Right lobe of liver (tissue), 4 donors: ENCODE results near the gene CCDC88B.

Experiments used
- POLR2A ChIP-seq: fragments of 450-650 bp; IDR thresholded peaks from one replicate; pipeline ENCODE4 v1.6.1; 2017; ENCODE audit warnings: antibody characterized with exemption, mild to moderate bottlenecking
- TF ChIP-seq, protein P1 (sequence below), 4 donors: fragments of 200-600 bp in 3 of 4; fragments of 450-650 bp in 1 of 4; IDR thresholded peaks; one replicate each; pipeline versions ENCODE4 v1.5.1 to v1.8.0; 2016 to 2022; ENCODE audit warnings: antibody characterized with exemption in 4 of 4, mild to moderate bottlenecking in 2 of 4
- donor health status: DM: no; HTN: no; CAD: no.
- donor health status: DM: no; HTN: no; CAD: no.
- donor health status: DM: no; HTN: yes; CAD: no.

DNA sequence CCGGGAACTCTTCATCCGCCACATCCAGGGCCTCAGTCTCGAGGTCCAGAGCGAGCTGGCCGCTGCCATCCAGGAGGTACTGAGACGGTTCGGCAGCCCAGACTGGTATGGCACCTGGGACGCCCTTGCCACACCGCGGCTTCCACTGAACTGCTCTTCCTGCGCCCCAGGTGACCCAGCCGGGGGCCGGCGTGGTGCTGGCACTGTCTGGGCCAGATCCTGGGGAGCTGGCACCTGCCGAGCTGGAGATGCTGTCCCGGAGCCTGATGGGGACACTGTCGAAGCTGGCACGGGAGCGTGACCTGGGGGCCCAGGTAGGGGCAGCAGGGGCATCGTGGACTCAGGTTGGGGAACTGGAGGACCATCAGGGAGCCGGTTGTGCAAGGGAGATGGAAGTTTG is 1.4 kb downstream of the CCDC88B start:
- TF ChIP-seq, protein P1, sequence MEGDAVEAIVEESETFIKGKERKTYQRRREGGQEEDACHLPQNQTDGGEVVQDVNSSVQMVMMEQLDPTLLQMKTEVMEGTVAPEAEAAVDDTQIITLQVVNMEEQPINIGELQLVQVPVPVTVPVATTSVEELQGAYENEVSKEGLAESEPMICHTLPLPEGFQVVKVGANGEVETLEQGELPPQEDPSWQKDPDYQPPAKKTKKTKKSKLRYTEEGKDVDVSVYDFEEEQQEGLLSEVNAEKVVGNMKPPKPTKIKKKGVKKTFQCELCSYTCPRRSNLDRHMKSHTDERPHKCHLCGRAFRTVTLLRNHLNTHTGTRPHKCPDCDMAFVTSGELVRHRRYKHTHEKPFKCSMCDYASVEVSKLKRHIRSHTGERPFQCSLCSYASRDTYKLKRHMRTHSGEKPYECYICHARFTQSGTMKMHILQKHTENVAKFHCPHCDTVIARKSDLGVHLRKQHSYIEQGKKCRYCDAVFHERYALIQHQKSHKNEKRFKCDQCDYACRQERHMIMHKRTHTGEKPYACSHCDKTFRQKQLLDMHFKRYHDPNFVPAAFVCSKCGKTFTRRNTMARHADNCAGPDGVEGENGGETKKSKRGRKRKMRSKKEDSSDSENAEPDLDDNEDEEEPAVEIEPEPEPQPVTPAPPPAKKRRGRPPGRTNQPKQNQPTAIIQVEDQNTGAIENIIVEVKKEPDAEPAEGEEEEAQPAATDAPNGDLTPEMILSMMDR (IDR thresholded peaks at IDR 0.05) = no peak
- no peak for TF ChIP-seq POLR2A
